ENCODE data around the gene TMEM217.

TMEM217 gene

DNA sequence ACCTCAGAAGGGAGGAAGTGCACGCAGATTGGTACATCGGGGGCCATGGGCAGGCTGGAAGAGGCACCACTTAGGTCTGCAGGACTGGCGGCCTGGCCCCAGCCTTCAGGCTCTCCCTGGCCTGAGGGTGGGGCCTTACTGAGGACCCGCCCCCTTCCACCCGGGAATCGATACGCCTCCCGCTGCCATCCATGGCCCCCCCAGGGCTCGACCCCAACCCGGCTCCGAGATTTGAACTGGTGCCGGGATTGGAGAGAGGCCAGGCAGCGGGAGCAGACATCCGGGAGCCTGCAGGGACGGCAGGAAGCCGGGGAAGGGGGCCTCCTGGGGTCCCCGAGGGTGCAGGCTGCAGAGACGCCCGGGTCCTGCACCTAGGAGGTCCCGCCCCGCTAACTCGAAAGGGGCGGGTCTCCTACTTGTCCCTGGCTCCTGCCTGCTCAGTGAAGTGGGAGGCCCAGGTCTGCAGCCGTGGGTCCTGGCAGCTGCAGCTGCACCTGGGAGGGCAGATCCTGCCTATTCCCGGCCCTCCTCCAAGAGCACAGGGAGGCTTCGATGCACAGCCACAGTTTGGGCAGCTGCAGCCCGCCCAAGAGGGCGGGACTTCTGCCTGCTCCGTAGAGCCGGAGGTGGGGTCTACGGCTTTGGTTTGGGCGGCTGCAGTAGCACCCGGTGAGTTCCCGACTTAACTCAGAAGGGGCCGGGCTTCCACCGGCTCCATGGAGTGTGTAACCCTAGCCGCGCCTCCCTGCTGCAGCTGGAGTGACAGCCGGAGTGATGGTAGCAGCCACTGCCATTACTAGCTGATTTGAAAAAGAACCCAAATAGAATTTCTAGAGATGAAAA lies 35.6 kb downstream of the TMEM217 start:
- Mint-ChIP-seq H3K27me3 (peaks cover 3% of the 10 kb centered on the region), H3K4me1 (ENCODE audit: low read depth) (peaks cover 15% of the 10 kb centered on the region), H3K27ac (no peak overlapping the region), H3K9me3 (no peaks in the 10 kb centered on the region), H3K36me3 (ENCODE audit: low read depth) (no peaks in the 10 kb centered on the region), H3K4me3 (peak overlapping the region; percentile 78)

- Mint-ChIP-seq H3K36me3 (ENCODE audit: low read depth) (no peaks in the 10 kb centered on the region), H3K9me3 (no peaks in the 10 kb centered on the region), H3K27ac (no peak overlapping the region), H3K4me1 (ENCODE audit: low read depth) (peaks cover 15% of the 10 kb centered on the region), H3K27me3 (no peaks in the 10 kb centered on the region), H3K4me3 (peak overlapping the region; percentile 78)
Observed at GRCh38 chr6:37221585-37222124, 36.3 kb downstream of the TMEM217 start.

DNA sequence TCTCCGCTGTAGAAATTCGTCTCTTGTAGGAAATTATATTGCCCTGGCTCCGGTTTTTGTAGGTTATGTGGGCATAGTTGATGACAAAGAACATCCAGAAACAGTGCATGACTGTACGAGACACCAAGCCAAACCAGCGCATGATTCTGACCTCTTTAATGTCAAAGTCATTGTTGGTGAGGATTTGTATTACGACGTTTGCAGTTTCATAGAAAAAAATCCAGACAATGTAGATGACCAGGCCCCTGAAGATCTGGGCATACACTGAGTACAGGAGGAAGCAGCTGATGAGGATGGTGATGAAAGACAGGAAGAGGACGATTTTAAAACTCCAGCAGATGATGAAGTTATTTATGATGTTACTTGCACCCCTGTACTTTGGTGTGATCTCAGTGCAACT lies 39.4 kb downstream of the TMEM217 start:
- Mint-ChIP-seq H3K27ac (no peak overlapping the region), H3K9me3 (no peaks in the 10 kb centered on the region), H3K4me3 (no peak overlapping the region), H3K27me3 (no peaks in the 10 kb centered on the region), H3K36me3 (ENCODE audit: low read depth) (no peaks in the 10 kb centered on the region), H3K4me1 (ENCODE audit: low read depth) (peaks cover 15% of the 10 kb centered on the region)

GRCh38 chr6:37218061-37218460 lies 39.9 kb downstream of the TMEM217 start:
- Mint-ChIP-seq H3K27ac (no peak overlapping the region), H3K36me3 (ENCODE audit: low read depth) (no peaks in the 10 kb centered on the region), H3K4me3 (no peak overlapping the region), H3K27me3 (no peaks in the 10 kb centered on the region), H3K9me3 (no peaks in the 10 kb centered on the region), H3K4me1 (ENCODE audit: low read depth) (peaks cover 14% of the 10 kb centered on the region)

DNA sequence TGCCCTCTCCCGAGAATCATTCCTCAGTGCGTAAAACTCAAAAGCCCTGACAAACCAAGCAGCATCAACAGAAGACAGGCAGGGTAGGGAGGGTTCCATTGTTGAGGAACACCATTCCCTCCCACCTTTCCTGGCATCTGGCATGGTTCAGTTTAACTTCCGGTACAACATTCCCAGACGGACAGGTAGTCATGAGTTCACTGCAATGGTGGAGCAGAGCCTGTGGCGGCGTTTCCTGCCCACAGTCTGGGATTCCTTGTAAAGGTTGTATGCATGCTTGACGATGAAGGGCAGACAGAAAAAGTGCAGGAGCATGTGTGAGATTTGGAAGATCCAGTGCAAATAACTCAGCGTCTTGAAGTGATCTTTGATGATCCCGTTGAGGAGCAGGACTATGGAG lies 45.7 kb downstream of the TMEM217 start:
- Mint-ChIP-seq H3K27me3 (no peaks in the 10 kb centered on the region), H3K36me3 (ENCODE audit: low read depth) (no peaks in the 10 kb centered on the region), H3K4me1 (ENCODE audit: low read depth) (peaks cover 31% of the 10 kb centered on the region), H3K27ac (peak overlapping the region; percentile 5), H3K4me3 (no peak overlapping the region), H3K9me3 (no peaks in the 10 kb centered on the region)

DNA sequence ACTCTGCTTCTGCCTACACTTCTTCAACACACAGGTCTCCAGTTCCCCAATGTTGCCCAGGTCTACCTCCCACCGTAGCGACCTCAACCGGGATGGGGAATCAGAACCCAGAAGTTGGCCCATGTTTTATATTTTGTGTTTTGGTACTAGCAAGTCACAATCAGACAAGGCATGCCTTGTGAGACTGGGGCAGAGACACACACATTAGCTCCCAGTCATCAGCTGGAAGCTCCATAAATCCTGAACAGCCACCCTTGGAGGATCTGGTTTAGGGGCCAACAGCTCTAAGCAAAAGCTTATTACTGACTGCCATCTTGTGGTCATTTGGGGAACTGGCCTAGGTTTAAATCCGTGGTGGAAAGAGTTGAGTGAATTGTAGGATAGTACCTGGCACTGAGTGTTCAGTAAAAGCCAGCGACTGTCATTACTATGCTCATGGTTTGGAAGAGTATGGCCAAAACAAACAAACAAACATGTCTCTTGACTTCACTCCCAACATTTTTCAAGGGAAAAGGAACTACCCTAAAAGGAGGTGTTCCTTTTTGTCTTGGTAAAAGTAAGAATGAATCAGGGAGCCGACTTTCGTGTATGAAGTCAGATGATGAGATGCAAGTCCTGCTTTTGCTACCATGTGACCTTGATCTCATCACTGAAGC lies 47.5 kb downstream of the TMEM217 start:
- H3K9me3 Mint-ChIP-seq = no peaks in the 10 kb centered on the region
- no peak overlapping the region for H3K4me3 Mint-ChIP-seq
- no peaks in the 10 kb centered on the region for H3K27me3 Mint-ChIP-seq
- peaks cover 50% of the 10 kb centered on the region for H3K4me1 Mint-ChIP-seq (ENCODE audit: low read depth)
- peak overlapping the region; percentile 47 for H3K27ac Mint-ChIP-seq
- H3K36me3 Mint-ChIP-seq (ENCODE audit: low read depth) = no peaks in the 10 kb centered on the region

GRCh38 chr6:37209461-37210205 lies 48.3 kb downstream of the TMEM217 start:
- Mint-ChIP-seq H3K4me3 (no peak overlapping the region), H3K27me3 (no peaks in the 10 kb centered on the region), H3K36me3 (ENCODE audit: low read depth) (no peaks in the 10 kb centered on the region), H3K27ac (peak overlapping the region; percentile 47), H3K4me1 (ENCODE audit: low read depth) (peaks cover 56% of the 10 kb centered on the region), H3K9me3 (no peaks in the 10 kb centered on the region)

- H3K27ac Mint-ChIP-seq = no peak overlapping the region
- H3K27me3 Mint-ChIP-seq = no peaks in the 10 kb centered on the region
- H3K4me1 Mint-ChIP-seq (ENCODE audit: low read depth) = peaks cover 64% of the 10 kb centered on the region
- no peaks in the 10 kb centered on the region for H3K36me3 Mint-ChIP-seq (ENCODE audit: low read depth)
- H3K4me3 Mint-ChIP-seq = no peak overlapping the region
- no peaks in the 10 kb centered on the region for H3K9me3 Mint-ChIP-seq
Observed at GRCh38 chr6:37208793-37209192, 49.2 kb downstream of the TMEM217 start.

DNA sequence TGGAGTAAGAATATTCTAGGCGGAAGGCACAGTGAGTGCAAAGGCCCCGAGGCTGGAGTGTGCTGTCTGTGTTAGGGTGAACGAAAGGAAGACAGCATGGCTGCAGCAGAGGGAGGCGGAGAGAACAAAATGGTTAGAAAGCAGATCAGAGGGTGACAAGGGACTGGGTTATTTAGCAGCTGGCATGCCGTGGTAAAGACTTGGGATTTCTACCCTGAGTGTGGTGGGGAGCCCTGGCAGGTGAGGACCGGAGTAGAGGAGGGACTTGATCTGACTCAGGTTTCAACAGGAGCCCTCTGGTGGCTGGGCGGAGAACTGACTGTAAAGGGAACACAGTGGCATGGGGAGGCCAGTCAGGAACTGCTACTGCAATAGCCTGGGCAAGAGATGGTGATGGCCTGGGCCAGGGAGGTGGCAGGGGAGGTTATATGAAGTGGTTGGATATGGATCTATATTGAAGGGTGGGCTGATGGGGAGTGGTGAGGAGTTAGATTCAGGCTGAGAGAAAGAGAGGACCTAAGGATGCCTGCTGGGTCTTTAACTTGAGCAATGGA lies 50.0 kb downstream of the TMEM217 start:
- H3K4me3 Mint-ChIP-seq = no peak overlapping the region
- peak overlapping the region; percentile 85 for H3K27ac Mint-ChIP-seq
- H3K9me3 Mint-ChIP-seq = no peaks in the 10 kb centered on the region
- no peaks in the 10 kb centered on the region for H3K27me3 Mint-ChIP-seq
- no peaks in the 10 kb centered on the region for H3K36me3 Mint-ChIP-seq (ENCODE audit: low read depth)
- H3K4me1 Mint-ChIP-seq (ENCODE audit: low read depth) = peaks cover 72% of the 10 kb centered on the region

DNA sequence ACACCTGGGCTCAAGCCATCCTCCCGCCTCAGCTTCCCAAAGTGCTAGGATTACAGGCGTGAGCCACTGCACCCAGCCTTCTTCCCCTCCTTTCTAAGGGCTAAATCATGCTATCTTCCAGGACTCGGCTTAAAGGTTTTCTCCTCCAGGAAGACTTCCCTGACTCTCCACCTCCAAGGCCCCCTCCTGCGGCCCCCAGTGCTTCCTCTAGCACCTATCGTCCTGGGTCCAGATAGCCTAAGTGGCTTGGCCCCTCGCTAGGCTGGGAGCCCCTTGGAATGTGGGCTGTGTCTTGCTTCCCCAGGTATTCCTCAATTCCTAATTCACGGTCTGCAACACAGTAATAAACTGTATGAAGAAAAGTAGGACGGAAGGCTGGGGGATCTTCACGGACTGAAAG lies 51.3 kb downstream of the TMEM217 start:
- H3K4me3 Mint-ChIP-seq = no peak overlapping the region
- no peaks in the 10 kb centered on the region for H3K27me3 Mint-ChIP-seq
- H3K36me3 Mint-ChIP-seq (ENCODE audit: low read depth) = no peaks in the 10 kb centered on the region
- H3K9me3 Mint-ChIP-seq = no peaks in the 10 kb centered on the region
- peak overlapping the region; percentile 75 for H3K27ac Mint-ChIP-seq
- H3K4me1 Mint-ChIP-seq (ENCODE audit: low read depth) = peaks cover 83% of the 10 kb centered on the region

GRCh38 chr6:37205997-37206340 lies 52.0 kb downstream of the TMEM217 start:
- H3K27ac Mint-ChIP-seq = peak overlapping the region; percentile 92
- peaks cover 83% of the 10 kb centered on the region for H3K4me1 Mint-ChIP-seq (ENCODE audit: low read depth)

DNA sequence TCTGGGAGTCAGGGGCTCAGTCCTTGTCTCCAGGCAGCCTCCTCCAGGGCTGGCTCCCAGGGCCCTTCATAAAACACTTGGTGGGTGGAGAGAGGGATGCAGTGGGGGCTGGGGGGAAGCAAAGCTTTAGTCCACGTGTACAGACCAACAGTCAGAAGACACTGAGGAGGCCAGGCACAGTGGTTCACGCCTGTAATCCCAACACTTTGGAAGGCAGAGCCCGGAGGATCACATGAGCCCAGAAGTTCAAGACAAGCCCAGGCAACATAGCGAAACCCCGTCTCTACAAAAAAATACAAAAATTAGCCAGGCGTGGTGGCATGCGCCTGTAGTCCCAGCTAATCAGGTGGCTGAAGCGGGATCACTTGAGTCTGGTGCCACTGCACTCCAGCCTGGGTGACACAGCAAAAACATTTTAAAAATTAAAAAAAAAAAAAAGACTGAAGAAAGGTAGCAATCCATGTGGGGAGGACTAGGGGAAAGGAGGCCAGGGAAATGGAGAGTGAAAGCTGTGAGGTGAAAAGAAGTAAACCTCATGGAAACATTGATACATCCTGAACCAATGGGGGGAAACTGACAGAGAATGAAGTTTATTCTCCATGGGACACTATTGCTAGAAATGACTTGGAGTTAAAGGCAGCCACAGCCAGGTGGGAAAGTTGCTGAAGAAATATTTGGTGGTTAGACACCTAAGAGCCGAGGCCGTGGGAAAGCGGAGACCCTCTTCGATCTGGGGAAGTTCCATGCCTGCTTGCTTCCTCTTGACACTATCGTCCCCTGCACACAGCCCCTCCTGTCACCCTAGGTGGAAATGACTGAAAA lies 52.6 kb downstream of the TMEM217 start:
- Mint-ChIP-seq H3K27me3 (no peaks in the 10 kb centered on the region), H3K4me3 (peak overlapping the region; percentile 58), H3K4me1 (ENCODE audit: low read depth) (peaks cover 80% of the 10 kb centered on the region), H3K27ac (peak overlapping the region; percentile 92), H3K36me3 (ENCODE audit: low read depth) (no peaks in the 10 kb centered on the region), H3K9me3 (no peaks in the 10 kb centered on the region)

More at GRCh38 chr6:37205997-37206340, 52.0 kb downstream of the TMEM217 start:
- no peaks in the 10 kb centered on the region for H3K9me3 Mint-ChIP-seq
- peak overlapping the region; percentile 58 for H3K4me3 Mint-ChIP-seq
- no peaks in the 10 kb centered on the region for H3K36me3 Mint-ChIP-seq (ENCODE audit: low read depth)
- H3K27me3 Mint-ChIP-seq = no peaks in the 10 kb centered on the region

GRCh38 chr6:37204014-37204751 lies 53.8 kb downstream of the TMEM217 start:
- Mint-ChIP-seq H3K4me3 (no peak overlapping the region), H3K36me3 (ENCODE audit: low read depth) (no peaks in the 10 kb centered on the region)

More at GRCh38 chr6:37204014-37204751, 53.8 kb downstream of the TMEM217 start:
- Mint-ChIP-seq H3K27me3 (no peaks in the 10 kb centered on the region), H3K4me1 (ENCODE audit: low read depth) (peaks cover 68% of the 10 kb centered on the region), H3K27ac (peak overlapping the region; percentile 75), H3K9me3 (no peaks in the 10 kb centered on the region)

Data from stimulated activated naive CD8-positive, alpha-beta T cell treated with anti-CD3 and anti-CD28 coated beads, Interleukin-15, Interleukin-2, amounts not matched to agents 100 ng/mL and 50 ng/mL, for 24 hours (primary cell).